SK-N-MC (cell line): ENCODE measurements around the gene OPCML.

Experiments used
- DNase-seq: peaks from one replicate; pipeline ENCODE4 v3.0.0-alpha.2; 2011; ENCODE audit warnings: low read depth, low spot score
- H3K27ac ChIP-seq: fragments of 200-600 bp; sonication (generic); 2 replicates; pipeline ENCODE4 v1.5.1; 2016; ENCODE audit warnings: mixed run types
- H3K36me3 ChIP-seq: fragments of 200-600 bp; sonication (generic); 2 replicates; pipeline ENCODE4 v1.6.1; 2017; ENCODE audit warnings: antibody characterized with exemption, low read length, mixed read lengths; ENCODE audit not compliant: insufficient read depth
- H3K4me3 ChIP-seq: fragments of 200-600 bp; sonication (generic); 2 replicates; pipeline ENCODE4 v1.5.1; 2016
- H3K9ac ChIP-seq: fragments of 200-600 bp; sonication (generic); 2 replicates; pipeline ENCODE4 v1.8.0; 2017; ENCODE audit warnings: mixed run types, mixed read lengths; ENCODE audit not compliant: insufficient read length
- H3K9me3 ChIP-seq: fragments of 200-600 bp; sonication (generic); 2 replicates; pipeline ENCODE4 v1.6.1; 2017; ENCODE audit warnings: low read depth, mild to moderate bottlenecking, antibody characterized with exemption, low read length, moderate library complexity, mixed read lengths
- EZH2 ChIP-seq: fragments of 200-600 bp; sonication (generic); IDR thresholded peaks from one replicate; pipeline ENCODE4 v1.6.1; 2017; ENCODE audit warnings: antibody characterized with exemption
- FOXP2 ChIP-seq: optimal IDR thresholded peaks from 2 replicates; pipeline ENCODE3; 2011; ENCODE audit warnings: mild to moderate bottlenecking, moderate library complexity; ENCODE audit not compliant: insufficient read depth; ENCODE audit errors: extremely low read length, control extremely low read depth
- POLR2AphosphoS5 ChIP-seq: IDR thresholded peaks from 2 replicates; pipeline ENCODE4 v1.6.1; 2012; ENCODE audit warnings: mild to moderate bottlenecking, low read depth, low read length, borderline replicate concordance

The OPCML gene

DNA sequence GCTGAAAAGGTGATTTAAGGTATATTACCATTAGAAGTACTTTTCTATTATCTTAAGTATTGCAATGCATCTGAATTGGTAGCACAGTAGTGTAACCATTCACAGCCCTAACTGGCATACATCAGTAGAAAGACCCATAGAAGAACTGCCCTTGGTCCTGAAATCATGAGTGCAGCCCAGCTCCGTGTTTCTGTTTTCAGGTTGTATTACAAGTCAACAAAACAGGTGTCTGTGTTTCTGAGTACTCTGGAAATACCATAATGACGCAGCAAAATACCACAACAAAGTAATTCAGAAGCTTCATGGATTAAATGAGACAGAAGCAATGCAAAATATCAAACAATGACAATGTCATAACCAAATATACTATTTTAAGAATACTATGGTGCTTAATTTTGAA is 226.3 kb downstream of the OPCML start:
- TF ChIP-seq FOXP2 (no peak), POLR2AphosphoS5 (no peak), EZH2 (no peak)
- no peak for DNase-seq
- Histone ChIP-seq H3K27ac (no peak overlapping the region), H3K9me3 (no peaks in the 10 kb centered on the region), H3K36me3 (no peaks in the 10 kb centered on the region), H3K4me3 (no peak overlapping the region), H3K9ac (no peak overlapping the region)

DNA sequence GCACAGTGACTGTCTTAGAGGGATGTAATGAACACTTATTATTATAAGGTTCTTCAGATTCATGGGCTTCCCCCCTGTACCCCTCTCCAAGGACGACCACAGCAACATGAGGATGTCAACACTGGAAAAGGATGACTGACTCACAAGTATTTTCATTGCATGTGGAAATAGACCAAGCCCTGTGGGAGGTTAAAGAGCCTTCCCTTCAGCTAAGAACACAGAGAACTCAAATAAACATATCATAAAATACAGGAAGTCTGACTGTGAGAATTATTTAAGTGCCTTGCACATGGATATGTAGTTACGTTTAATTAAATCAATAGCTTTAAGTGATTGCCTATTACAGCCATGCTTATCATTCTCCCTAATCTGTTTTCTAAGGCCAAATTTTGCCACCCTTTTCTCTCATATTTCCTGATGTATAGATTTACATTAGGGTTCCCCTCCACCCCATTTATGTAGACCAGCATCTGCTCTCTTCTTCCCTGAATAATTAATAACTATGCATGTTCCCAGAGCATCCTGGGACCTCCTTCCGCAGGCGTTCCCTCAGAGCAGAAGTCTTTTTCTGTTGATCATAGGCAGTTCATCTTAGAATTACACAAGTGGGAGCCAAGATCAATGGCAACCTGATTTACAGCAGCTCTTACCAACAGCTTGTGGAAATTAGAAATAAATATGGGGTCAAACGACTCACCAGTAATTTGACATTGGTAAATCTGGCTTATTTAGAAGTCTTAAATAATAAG is 226.9 kb downstream of the OPCML start:
- no peak for DNase-seq
- no peaks in the 10 kb centered on the region for H3K36me3 ChIP-seq
- TF ChIP-seq EZH2 (no peak), POLR2AphosphoS5 (no peak), FOXP2 (no peak)
- no peak overlapping the region for H3K27ac ChIP-seq
- H3K9me3 ChIP-seq = no peaks in the 10 kb centered on the region
- no peak overlapping the region for H3K4me3 ChIP-seq
- no peak overlapping the region for H3K9ac ChIP-seq

DNA sequence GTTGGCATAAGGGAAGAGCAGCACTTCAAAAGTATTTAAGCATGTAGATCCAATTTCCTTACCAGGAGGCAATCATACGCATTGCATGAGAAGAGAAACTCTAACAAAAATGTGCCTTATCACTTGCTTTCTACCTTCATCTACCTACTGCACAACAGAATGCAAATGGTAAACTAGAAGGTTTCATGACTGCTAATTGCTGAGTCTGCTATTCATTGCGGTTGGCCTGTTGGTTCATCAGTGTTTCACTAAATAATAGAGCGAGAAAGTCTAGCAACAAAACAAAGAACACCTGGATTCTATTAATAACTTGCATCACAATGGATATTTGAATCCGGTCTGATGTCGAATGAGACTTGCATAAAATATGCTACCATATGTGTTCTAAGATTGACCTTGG is 229.0 kb downstream of the OPCML start:
- TF ChIP-seq FOXP2 (no peak), POLR2AphosphoS5 (no peak), EZH2 (no peak)
- no peak for DNase-seq
- H3K27ac ChIP-seq = no peak overlapping the region

DNA sequence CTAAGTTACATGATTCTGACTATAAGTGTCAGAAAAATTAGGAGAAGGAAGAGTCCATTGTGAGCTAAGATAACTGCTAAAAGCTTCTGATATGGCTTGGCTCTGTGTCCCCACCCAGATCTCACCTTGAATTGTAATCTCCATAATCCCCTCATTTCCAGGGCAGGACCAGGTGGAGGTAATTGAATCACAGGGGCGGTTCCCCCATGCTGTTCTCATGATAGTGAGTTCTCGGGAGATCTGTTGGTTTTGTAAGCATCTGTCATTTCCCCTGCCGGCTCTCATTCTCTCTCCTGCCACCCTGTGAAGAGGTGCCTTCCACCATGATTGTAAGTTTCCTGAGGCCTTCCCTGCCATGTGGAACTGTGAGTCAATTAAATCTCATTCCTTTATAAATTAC is 230.2 kb downstream of the OPCML start:
- Histone ChIP-seq H3K36me3 (no peaks in the 10 kb centered on the region), H3K4me3 (no peak overlapping the region), H3K9ac (no peak overlapping the region), H3K27ac (no peak overlapping the region), H3K9me3 (no peaks in the 10 kb centered on the region)
- TF ChIP-seq FOXP2 (no peak), EZH2 (no peak), POLR2AphosphoS5 (no peak)
- DNase-seq = no peak

More for the DNA sequence above, 229.0 kb downstream of the OPCML start:
- Histone ChIP-seq H3K4me3 (no peak overlapping the region), H3K9ac (no peak overlapping the region), H3K36me3 (no peaks in the 10 kb centered on the region), H3K9me3 (no peaks in the 10 kb centered on the region)

DNA sequence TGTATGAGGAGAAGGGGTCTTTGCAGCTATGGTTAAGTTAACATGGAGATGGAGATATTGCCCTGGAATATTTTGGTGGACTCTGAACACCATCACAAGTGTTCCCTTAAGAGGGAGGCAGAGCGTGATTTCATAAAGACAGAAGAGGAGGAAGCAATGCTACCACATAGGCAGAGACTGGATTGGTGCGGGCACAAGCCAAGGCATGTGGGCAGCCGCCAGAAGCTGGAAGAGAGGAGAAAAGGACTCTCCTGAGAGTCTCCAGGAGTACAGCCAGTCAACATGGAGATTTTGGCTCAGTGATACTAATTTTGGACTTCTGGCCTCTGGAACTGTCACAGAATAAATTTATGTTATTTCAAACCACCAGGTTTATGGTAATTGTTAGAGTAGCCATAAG is 231.6 kb downstream of the OPCML start:
- Histone ChIP-seq H3K36me3 (no peaks in the 10 kb centered on the region), H3K9me3 (no peaks in the 10 kb centered on the region), H3K27ac (no peak overlapping the region), H3K4me3 (no peak overlapping the region), H3K9ac (no peak overlapping the region)
- DNase-seq = no peak
- TF ChIP-seq EZH2 (no peak), FOXP2 (no peak), POLR2AphosphoS5 (no peak)

DNA sequence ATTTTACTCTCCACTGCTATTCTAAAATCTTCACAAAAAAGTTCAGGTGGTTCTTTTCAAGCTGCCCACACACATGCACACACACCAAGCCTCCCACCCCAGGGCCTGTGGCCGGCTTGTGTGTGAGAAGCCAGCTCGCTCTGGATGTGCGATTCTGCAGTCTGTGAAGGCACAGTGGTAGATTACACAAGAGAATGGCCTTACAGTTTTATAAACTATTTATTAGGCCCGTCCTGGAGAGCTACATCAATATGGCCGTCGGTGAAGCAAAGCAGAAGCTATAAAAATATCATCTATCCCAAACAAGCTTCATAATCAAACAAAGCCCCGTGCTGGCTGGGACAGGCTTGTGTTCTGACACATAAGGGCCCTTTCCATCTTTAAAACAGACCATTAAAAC is 240.5 kb downstream of the OPCML start:
- Histone ChIP-seq H3K9ac (no peak overlapping the region), H3K9me3 (no peaks in the 10 kb centered on the region), H3K27ac (no peak overlapping the region), H3K36me3 (no peaks in the 10 kb centered on the region), H3K4me3 (no peak overlapping the region)
- TF ChIP-seq POLR2AphosphoS5 (no peak), FOXP2 (no peak), EZH2 (no peak)
- no peak for DNase-seq

DNA sequence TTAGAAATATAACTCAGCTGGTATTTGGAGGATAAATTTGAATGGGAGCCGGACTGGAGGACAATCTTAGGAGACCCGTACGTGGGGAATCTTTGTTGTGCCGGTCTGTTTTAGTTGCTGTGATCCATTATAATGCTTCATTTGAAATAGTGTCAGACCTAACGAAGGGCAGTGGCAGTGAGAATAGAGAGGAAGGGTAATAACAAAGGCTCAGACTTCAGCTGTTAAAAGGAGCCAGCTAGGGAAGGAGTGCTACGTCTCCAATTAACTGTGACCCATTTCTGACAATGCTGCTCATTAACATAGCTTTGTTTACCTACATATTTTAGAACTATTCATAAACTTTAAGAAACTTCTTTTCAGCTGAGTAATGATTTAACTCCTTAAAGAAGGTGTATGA is 246.9 kb downstream of the OPCML start:
- H3K27ac ChIP-seq = no peak overlapping the region
- H3K9ac ChIP-seq = no peak overlapping the region
- H3K9me3 ChIP-seq = no peaks in the 10 kb centered on the region
- no peak for TF ChIP-seq FOXP2
- DNase-seq = no peak
- H3K36me3 ChIP-seq = no peaks in the 10 kb centered on the region
- H3K4me3 ChIP-seq = no peak overlapping the region

DNA sequence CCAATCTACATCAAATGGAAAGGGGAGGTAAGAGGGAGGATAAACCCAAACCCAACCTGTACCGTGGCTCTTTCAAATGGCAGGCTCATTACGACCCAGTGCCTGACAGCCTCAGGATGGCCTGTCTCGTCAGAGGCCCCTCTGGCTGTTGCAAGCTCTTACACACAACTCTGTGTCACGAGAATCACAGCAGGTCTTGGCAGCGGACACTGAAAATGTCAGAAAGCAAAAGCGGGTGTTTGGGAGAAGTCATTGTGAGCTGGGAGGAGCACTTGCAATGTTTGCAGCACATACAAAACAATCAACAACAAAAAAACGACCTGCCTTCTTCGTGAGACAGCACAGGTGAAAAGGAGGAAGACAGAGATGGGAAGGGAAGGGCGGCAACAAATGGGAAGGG is 248.1 kb downstream of the OPCML start:
- Histone ChIP-seq H3K9ac (no peak overlapping the region), H3K27ac (no peak overlapping the region), H3K4me3 (no peak overlapping the region), H3K9me3 (no peaks in the 10 kb centered on the region), H3K36me3 (no peaks in the 10 kb centered on the region)
- DNase-seq = no peak
- TF ChIP-seq EZH2 (no peak), FOXP2 (no peak), POLR2AphosphoS5 (no peak)

DNA sequence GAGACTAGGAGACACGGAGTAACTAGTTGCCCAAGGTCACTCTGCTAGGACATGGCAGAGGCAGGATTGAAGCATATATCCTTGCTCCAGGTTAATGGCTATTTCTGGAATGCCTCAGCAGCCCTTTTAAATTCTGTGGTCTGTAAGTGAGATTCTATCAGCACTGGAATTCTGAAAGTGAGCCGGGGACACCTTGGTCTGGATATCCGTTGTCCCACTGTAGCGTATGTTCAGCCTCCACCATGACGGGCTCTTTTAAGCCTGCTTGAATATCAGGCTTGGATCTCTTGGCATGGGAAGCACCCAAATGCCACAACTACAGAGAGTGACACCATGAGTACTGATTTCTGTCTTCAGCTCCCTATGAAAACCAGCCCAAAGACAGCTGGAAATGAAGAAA is 254.4 kb downstream of the OPCML start:
- H3K27ac ChIP-seq = no peak overlapping the region
- no peaks in the 10 kb centered on the region for H3K9me3 ChIP-seq
- DNase-seq = no peak
- no peaks in the 10 kb centered on the region for H3K36me3 ChIP-seq
- TF ChIP-seq FOXP2 (no peak), EZH2 (no peak), POLR2AphosphoS5 (no peak)
- no peak overlapping the region for H3K9ac ChIP-seq
- H3K4me3 ChIP-seq = no peak overlapping the region
